ENCODE results near the gene ELAVL1.
"Not testable (repeated sequence)": the region's sequence is repeated elsewhere in the genome, so short reads cannot be mapped to it uniquely, and the experiment has no call there.

ELAVL1 gene

DNA sequence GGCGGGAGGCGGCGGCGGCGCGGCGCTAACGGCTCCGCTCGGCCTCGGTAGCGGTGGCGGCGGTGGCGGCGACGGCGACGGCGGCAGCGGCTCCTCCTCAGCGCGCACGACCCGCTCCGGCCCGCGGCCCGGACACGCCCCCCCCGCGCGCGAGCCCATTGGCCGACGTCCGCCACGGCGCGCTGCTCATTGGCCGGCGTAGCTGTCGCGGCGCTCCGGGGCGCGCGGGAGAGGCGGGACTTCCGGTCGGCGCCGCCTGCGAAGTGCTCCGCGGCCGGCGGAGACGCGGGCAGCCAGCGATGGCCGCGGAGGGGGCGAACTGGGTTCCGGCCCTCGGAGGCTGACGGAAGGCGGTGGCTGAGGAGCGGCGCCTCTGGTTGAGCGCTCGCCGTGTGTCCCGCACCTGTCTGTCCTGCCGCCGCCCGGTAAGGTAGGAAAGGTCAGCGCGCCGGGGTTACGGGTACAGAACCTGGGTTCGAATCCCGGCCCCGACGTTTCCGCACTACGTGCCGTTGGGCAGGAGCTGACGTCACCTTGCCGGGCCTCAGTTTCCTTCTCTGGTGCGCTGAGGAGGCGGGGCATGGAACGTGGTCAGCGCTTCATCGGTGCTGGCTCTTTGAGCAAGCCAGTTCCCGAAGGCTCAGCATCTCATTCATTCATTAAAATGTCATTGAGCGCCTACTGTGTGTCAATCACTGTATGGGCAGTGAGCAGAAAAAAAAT, at the start of gene ELAVL1:
ELAVL1 (minus strand) TSS at position 108 of the 723 bp plus-strand sequence. CDS start 13,826 bp downstream, outside the sequence.
- DNase-seq (ENCODE audit: low spot score): peak; percentile 92

DNA sequence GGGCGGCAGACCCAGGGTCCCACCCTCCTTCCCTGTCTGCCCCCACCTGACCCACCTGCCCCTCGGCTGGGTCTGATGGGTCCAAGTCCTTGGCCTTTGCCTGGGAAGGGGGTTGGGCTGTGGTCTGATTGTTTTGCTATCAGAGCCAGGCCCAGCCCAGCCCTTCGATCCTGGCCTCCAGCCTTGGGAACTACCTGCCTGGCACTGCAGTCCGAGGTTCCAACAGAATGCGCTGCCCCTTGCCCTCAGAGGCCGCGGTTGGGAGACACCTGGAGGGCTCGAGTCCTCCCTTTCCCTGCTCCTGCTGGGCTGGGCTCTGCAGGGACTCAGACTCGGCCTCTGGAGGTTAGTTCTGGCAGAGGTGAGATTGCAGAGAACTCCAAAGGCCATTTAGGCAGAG, 48.7 kb upstream of the ELAVL1 start:
- DNase-seq (ENCODE audit: low spot score): no peak

DNA sequence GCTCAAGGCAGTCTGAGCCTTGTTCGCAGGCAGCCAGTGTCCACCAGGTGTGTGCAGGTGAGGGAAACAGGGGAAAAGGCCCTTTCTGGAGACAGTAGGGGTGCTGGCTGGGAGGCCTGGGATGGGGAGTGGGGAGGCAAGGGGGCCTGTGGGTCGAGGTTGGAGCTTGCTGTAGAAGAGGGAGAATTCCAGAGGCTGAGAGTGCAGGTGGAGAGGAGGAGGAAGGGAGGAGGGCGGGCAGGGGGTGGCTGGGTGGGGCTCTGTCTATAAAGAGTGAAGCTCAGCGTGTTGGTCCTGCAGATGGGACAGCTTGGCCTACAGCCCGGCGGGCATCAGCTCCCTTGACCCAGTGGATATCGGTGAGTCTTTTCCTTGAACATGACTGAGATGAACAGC, 47.0 kb upstream of the ELAVL1 start, which contains the start of gene CCL25:
CCL25 (plus strand) TSS at position 297 of the 396 bp plus-strand sequence. CDS start 290 bp downstream, outside the sequence.
- no peak for DNase-seq (ENCODE audit: low spot score)

DNA sequence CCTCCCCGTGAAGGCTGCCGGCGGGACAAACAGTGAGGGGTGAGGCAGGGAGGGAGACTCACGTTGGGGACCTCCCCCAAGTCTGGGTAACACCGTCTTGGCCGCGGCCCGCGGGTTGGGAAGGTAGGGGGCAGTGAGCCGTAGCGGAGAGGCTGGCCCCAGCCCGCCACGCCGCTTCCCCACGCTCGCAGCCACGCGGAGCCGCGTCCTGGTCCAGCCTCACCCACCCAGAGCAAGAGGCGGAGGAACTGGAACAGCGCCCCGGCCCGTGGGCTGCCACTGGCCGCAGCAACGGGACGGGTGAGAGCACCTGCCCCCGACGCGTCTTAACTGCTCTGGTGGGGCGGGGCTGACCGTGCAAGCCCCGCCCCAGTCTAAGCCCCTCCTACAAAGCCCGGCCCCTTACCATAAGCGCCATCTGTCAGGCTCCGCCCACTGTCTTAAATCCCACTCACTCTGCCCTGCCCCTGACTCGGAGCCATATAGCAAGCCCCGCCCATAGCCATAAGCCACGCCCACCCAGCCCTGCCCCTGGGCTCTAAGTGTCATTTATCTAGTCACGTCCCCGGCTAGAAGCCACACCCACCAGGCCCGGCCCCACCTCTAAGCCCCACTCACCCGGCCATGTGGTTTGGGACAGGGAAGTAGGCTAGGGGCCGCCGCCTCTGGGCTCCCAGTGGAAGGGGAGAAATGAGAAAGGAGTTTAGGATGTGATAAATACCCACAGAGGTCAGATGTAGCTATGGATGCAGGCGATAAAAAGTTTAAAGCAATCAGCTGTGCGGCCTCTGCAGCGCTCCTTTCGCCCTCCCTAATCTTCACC, 45.0 kb upstream of the ELAVL1 start:
- DNase-seq (ENCODE audit: low spot score): peak; percentile 99

DNA sequence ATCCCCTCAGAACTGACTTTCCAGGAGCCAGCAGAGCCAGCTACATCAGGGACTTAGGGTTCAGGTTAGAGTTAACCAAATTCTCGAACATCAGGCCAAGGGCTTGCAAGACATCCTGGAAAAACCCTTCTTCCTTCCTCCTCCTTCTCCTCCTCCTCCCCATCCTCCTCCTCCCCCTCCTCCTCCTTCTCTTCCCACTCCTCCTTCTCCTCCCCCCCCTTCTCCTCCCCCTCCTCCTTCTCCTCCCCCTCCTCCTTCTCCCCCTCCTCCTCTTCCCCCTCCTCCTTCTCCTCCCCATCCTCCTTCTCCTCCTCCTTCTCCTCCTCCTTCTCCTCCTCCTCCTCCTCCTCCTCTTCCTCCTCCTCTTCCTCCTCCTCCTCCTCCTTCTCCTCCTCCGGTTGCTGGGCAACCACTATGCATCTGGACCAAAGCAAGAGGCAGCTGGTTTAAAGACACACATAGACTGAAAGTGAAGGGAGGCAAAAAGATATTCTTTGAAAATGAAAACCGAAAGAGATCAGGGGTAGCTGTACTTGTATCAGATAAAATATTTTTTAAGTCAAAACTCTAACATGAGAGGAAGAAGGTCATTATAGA, 41.2 kb upstream of the ELAVL1 start:
- DNase-seq (ENCODE audit: low spot score): peak; percentile 38

DNA sequence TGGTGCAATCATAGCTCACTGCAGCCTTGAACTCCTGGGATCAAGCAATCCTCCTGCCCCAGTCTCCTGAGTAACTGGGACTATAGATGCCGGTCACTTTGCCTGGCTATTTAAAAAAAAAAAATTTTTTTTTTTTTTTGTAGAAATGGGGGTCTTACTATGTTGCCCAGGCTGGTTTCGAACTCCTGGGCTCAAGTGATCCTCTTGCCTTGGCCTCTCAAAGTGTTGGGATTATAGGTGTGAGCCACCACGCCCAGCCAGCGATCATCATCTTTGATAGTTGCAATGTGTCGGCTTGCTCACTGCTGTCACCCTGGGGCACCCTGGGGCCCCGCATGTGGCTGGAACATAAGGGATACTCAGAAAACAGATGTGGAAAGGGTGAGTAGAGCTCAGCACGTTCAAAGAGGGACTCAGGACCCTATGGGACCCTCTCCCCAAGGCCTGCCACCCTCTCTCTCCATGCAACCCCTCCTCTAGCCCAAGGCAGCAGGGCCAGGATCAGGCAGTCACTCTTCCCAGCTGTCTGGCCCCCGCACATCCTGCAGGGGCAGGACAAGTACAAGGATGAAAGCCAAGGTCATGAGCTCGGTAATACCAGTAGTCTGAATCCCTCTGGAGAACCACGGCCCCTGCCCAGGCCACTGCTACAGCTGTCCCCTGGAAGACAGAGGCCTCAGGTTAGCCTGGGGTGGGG, 40.6 kb upstream of the ELAVL1 start:
- no peak for DNase-seq (ENCODE audit: low spot score)

DNA sequence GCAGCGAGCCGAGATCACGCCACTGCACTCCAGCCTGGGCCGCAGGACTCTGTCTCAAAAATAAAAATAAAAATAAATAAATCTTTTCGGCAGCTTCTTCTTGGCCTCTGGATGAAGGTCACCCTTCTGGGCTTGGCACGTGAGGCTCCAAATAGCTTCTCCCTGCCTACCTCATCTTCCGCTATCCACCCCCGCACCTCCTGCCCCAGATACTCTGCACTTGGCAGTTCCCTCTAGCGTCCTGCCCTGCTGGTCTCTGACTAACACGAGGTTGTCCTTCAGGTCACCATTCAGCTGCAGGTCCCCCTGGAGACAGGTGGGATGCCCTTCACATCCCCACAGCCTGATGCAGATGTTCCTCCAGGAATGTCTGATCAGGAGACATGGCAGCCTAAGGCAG, 38.6 kb upstream of the ELAVL1 start:
- no peak for DNase-seq (ENCODE audit: low spot score)

DNA sequence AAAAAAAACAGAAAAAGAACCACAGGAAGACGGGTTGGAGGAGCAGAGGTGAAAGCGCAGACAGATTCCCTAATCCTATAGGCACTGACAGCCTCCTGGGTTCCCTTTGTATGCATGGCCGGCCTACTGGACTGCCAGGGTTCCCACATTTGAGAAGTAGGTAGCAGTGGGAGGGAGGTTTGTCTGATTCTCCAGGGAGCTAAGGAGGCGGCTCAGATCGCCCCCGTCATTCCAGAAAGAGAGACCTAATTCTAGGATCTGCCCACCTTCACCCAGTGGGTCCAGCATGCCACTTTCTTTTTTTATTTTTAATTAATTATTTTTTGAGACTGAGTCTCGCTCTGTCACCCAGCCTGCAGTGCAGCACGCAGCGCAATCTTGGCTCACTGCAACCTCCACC, 37.5 kb upstream of the ELAVL1 start:
- no peak for DNase-seq (ENCODE audit: low spot score)

DNA sequence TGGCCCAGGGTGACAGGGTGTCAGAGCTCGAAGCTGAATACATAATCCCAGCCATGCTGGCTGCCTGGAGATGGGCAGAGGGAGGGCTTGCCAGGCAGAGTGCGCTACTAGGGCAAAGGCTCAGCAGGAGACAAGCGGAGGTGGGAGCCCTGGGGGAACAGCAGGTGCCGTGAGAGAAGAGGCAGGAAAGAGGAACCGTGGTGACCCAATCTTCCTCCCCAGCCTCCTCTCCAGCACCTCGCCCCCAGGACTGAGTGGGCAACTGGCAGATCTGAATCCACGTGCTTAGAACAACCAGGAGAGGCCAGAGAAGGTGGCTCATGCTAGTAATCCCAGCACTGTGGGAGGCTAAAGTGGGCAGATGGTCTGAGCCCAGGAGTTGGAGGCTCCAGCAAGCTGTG, 36.1 kb upstream of the ELAVL1 start:
- no peak for DNase-seq (ENCODE audit: low spot score)

DNA sequence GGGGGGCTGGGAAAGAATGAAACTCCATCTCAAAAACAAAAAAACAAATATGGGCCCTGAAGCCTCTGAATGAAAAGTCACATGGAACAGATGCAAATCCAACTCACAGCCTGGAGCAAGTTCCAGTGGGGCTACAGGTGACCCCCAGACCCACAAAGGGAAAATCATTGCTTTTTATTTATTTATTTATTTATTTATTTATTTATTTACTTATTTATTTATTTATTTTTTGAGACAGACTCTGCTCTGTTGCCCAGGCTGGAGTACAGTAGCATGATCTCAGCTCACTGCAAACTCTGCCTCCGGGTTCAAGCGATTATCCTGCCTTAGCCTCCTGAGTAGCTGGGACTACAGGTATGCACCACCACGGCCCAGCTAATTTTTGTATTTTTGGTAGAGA, 33.8 kb upstream of the ELAVL1 start:
- DNase-seq (ENCODE audit: low spot score): no peak

DNA sequence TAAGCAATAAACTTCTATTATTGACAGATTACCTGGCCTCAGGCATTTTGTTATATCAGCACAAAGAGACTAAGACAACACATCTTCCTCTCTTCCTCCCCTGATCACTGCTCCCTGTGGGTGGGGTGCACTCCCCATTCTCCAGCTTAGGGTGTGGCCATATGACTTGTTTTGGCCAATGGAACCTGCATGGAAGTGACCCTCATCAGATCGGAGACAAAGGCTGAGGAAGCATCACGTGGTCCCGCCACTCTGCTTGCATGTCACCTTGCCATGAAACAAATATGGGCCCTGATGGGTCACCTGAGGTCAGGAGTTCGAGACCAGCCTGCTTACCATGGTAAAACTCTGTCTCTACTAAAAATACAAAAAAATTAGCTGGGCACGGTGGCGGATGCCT, 33.4 kb upstream of the ELAVL1 start:
- DNase-seq (ENCODE audit: low spot score): no peak

DNA sequence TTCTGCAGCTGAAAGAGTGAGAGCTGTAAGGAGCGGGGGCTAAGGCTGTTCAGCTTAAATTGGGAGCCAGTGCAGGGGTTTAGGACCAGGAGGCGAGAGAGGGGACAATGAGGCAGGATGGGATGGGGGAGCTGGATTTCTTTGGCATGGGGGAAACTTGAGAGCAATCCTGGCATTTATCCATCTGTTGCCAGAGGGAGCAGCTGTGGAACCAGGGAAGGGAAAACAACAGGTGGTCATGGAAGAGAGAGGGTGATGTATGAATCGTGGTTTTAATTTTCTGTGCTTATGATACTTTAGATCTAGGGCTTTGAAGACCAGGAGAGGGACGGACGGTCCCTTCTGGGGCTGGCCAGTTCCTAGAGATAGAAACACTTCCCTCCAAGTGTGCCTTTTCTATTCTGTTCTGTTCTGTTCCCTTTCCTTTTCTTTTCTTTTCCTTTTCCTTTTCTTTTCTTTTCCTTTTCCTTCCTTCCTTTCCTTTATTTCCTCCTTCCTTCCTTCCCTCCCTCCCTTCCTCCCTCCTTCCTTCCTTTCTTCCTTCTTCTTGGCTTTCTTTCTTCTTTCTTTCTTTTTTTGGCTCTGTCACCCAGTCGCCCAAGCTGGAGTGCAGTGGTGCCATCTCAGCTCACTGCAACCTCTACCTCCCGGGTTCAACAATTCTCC, 31.1 kb upstream of the ELAVL1 start:
- DNase-seq (ENCODE audit: low spot score): no peak

DNA sequence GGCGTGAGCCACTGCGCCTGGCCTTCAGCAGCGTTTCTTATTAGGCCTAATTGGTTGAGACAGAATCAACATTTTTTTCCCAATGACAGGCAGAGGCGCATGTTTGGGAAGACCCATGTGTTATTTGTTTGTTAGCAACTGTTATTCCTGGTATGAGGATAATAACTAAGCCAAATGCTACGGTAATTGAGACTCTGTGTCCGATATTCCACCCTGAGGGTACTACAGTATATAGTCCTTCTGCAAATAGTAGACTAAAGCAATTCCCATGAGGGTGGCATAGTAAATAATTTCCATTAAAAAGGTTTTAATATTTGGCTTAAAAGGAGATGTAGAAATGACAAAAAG, 28.7 kb upstream of the ELAVL1 start:
- no peak for DNase-seq (ENCODE audit: low spot score)

DNA sequence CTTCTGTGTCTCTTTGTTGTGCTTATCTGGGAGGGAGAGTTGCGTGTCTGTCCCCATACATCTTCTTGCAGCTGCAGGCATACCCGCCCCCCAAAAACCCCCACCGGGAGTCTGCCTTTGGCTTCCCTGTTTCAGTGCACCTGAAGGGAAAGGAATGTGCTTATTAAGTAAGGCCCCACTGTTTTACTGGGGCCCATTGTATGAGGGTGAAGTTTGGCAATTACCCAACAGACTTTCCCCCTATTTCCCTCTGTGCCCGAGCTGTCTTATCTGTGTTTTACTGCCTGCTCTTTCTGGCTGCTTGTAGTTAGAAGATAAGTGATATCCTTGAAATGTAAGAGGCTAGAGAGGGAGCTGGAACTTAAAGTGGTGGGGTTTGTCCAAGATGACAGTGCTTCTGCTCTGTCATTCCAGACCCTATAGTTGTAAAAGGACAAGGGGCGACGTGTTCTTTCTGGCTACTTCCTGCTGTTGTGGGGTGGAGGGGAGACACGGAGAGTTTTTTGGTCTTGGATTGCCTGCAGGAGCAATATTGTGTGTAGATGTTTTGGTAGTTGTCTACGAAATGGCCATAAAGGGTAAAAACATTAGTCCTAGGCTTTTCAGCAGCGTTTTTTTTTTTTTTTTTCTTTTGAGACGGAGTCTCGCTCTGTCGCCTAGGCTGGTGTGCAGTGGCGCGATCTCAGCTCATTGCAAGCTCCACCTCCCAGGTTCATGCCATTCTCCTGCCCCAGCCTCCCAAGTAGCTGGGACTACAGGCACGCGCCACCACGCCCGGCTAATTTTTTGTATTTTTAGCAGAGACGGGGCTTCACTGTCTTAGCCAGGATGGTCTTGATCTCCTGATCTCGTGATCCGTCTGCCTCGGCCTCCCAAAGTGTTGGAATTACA, 28.1 kb upstream of the ELAVL1 start:
- not testable (repeated sequence) for DNase-seq (ENCODE audit: low spot score)

DNA sequence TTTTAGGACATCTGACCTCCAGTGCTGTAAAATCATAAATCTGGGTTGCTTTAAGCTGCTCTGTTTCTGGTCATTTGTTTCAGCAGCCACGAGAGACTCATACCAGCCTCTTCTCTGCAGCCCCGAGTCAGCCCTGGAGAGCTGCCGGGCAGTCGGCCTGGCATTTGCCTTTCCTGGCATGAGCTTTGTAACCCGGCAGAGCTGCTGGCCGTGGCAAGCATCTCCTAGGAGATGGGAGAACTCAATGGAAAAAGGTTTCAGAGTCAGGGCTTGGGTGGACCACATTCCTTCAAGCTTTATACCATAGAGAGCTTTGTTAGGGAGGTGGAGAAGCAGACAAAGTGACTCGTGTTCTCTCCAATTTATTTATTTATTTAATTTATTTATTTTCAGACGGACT, 25.5 kb upstream of the ELAVL1 start:
- DNase-seq (ENCODE audit: low spot score): no peak

DNA sequence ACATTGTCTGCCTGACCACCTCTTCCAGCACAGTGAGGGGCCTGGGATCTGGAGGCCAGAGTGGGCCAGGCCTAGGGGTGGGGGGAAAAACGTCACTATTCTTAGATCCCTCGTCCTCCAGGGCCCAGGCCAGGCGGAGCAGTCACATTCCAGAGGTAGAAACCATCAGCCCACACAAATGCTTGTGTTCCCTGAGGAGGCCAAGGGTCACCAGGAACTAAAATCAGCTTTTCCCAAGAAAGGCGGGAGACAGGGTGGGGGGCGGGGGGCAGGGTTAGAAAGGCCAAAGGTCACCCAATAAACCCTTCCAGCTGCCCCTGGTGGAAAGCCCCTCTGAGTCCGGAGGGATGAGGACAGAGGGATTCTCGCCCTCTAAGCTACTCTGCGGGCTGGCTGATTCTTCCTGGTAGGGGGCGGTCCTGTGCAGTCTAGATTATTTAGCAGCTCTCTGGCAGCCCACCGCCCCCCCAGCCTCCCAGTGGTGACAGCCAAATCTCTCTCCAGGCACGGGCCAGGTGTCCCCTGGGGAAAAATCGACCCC, 23.6 kb upstream of the ELAVL1 start:
- no peak for DNase-seq (ENCODE audit: low spot score)

DNA sequence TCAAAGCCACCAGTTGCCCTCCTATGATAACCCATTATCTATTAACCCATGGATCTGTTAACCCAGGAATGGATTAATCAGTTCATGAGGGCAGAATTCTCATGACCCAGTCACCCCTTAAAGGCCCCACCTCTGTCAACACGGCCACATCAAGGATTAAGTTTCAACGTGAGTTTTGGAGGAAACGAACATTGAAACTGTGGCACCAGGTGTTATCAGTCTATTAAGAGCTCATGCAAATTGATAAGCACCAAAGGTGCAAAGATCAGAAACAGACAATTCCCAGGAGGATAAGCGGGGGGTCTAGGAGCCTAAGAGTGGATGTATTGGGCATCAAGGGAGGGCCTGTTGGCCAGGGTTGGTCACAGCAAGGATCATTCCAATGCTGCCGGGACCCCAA, 19.9 kb upstream of the ELAVL1 start:
- DNase-seq (ENCODE audit: low spot score): no peak

DNA sequence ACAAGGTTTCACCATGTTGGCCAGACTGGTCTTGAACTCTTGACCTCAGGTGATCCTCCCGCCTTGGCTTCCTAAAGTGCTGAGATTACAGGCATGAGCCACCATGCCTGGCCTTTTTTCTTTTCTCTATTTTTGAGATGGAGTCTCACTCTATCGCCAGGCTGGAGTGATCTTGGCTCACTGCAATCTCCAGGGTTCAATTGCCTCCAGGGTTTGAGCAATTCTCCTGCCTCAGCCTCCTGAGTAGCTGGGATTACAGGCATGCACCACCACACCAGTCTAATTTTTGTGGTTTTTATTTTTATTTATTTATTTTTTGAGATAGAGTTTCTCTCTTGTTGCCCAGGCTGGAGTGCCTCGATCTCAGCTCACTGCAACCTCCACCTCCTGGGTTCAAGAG, 18.8 kb upstream of the ELAVL1 start:
- not testable (repeated sequence) for DNase-seq (ENCODE audit: low spot score)

DNA sequence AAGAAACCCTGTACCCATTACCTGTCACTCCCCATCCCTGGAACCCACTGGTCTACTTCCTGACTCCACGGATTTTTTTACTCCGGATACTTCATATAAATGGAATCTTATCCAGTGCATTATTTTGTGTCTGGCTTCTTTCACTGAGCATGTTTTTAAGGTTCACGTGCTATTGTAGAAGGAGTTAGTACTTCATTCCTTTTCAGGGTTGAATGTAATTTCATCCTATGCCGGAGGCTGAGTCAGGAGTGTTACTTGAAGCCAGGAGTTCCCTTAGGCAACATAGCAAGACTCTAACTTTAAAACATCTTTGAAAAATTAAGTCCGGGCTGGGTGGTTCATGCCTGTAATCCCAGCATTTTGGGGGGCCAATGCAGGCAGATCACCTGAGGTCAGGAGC, 17.9 kb upstream of the ELAVL1 start:
- DNase-seq (ENCODE audit: low spot score): no peak

DNA sequence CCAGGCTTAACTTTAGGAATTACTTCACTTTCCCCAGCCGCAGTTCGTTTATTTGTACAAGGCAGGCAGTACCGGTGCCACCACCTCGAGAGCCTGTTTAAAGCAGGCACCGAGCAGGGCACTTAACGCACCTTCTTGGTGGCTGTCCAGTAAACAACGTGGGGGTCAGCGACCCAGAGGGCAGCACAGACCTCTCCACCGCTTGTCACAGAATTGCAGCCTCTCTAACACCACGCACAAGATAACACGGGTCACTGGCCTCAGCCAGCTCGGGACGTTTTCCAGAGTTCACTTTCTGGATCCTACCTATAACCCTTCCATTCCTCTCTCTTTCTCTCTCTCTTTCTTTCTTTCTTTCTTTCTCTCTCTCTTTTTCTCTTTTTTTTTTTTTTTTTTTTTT, 16.8 kb upstream of the ELAVL1 start:
- DNase-seq (ENCODE audit: low spot score): no peak

DNA sequence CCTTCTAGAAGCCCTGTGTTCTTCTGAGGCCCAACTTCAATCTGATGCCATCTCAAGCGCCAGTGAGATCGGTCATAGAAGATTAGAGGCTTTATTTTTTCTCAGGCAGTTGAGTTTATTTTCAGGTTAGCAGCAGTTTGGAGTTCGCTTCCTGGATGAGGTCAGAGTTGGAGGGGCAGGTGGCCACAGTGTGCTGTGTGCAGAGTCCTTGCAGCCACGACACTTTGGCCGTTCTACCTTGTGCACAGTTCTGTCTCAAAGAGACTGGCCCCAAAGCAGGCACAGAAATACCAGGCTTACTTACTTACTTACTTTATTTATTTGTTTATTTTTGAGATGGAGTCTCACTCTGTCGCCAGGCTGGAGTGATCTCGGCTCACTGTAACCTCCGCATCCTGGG, 15.9 kb upstream of the ELAVL1 start:
- DNase-seq (ENCODE audit: low spot score): no peak
